Measurements from ENCODE around the gene MYLK. TPM values are rescaled to one million over a fixed set of nuclear protein-coding genes. Genes with fewer than 3 reads are reported as not detected.
"Not testable (repeated sequence)": the region's sequence is repeated elsewhere in the genome, so short reads cannot be mapped to it uniquely, and the experiment has no call there.

Gene MYLK
- total RNA-seq, 1 donor from 2014 or later, result 24.3 TPM

GRCh38 chr3:123706871-123707270 lies 177.3 kb downstream of the MYLK start:
- Mint-ChIP-seq H3K4me1 (ENCODE audit: unreplicated experiment) (peaks cover 20% of the 10 kb centered on the region), H3K9me3 (ENCODE audit: unreplicated experiment) (no peaks in the 10 kb centered on the region), H3K4me3 (ENCODE audit: unreplicated experiment) (no peak overlapping the region), H3K27me3 (ENCODE audit: unreplicated experiment) (no peaks in the 10 kb centered on the region), H3K36me3 (ENCODE audit: unreplicated experiment) (no peaks in the 10 kb centered on the region), H3K27ac (ENCODE audit: unreplicated experiment) (no peak overlapping the region)
- DNase-seq (ENCODE audit: extremely low spot score, unreplicated experiment), result no peak
- TF ChIP-seq, protein P1, sequence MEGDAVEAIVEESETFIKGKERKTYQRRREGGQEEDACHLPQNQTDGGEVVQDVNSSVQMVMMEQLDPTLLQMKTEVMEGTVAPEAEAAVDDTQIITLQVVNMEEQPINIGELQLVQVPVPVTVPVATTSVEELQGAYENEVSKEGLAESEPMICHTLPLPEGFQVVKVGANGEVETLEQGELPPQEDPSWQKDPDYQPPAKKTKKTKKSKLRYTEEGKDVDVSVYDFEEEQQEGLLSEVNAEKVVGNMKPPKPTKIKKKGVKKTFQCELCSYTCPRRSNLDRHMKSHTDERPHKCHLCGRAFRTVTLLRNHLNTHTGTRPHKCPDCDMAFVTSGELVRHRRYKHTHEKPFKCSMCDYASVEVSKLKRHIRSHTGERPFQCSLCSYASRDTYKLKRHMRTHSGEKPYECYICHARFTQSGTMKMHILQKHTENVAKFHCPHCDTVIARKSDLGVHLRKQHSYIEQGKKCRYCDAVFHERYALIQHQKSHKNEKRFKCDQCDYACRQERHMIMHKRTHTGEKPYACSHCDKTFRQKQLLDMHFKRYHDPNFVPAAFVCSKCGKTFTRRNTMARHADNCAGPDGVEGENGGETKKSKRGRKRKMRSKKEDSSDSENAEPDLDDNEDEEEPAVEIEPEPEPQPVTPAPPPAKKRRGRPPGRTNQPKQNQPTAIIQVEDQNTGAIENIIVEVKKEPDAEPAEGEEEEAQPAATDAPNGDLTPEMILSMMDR (IDR thresholded peaks at IDR 0.05), result no peak

- no peaks in the 10 kb centered on the region for H3K27me3 Mint-ChIP-seq (ENCODE audit: unreplicated experiment)
- H3K4me3 Mint-ChIP-seq (ENCODE audit: unreplicated experiment), result no peak overlapping the region
- H3K9me3 Mint-ChIP-seq (ENCODE audit: unreplicated experiment), result no peaks in the 10 kb centered on the region
- no peak overlapping the region for H3K27ac Mint-ChIP-seq (ENCODE audit: unreplicated experiment)
- H3K4me1 Mint-ChIP-seq (ENCODE audit: unreplicated experiment), result peaks cover 17% of the 10 kb centered on the region
- no peaks in the 10 kb centered on the region for H3K36me3 Mint-ChIP-seq (ENCODE audit: unreplicated experiment)
- TF ChIP-seq, protein P1 (IDR thresholded peaks at IDR 0.05), result no peak
- DNase-seq (ENCODE audit: extremely low spot score, unreplicated experiment), result no peak
Measured at GRCh38 chr3:123705488-123706285, 178.4 kb downstream of the MYLK start.

GRCh38 chr3:123703663-123704062 lies 180.5 kb downstream of the MYLK start:
- not testable (repeated sequence) for H3K36me3 Mint-ChIP-seq (ENCODE audit: unreplicated experiment); DNase-seq (ENCODE audit: extremely low spot score, unreplicated experiment); H3K27ac Mint-ChIP-seq (ENCODE audit: unreplicated experiment); H3K27me3 Mint-ChIP-seq (ENCODE audit: unreplicated experiment); H3K4me3 Mint-ChIP-seq (ENCODE audit: unreplicated experiment); H3K9me3 Mint-ChIP-seq (ENCODE audit: unreplicated experiment)
- peaks cover 27% of the 10 kb centered on the region for H3K4me1 Mint-ChIP-seq (ENCODE audit: unreplicated experiment)

- no peak for DNase-seq (ENCODE audit: extremely low spot score, unreplicated experiment)
- Mint-ChIP-seq H3K27ac (ENCODE audit: unreplicated experiment) (no peak overlapping the region), H3K9me3 (ENCODE audit: unreplicated experiment) (no peaks in the 10 kb centered on the region), H3K4me3 (ENCODE audit: unreplicated experiment) (no peak overlapping the region), H3K36me3 (ENCODE audit: unreplicated experiment) (no peaks in the 10 kb centered on the region), H3K4me1 (ENCODE audit: unreplicated experiment) (peaks cover 32% of the 10 kb centered on the region), H3K27me3 (ENCODE audit: unreplicated experiment) (no peaks in the 10 kb centered on the region)
- TF ChIP-seq, protein P1 (IDR thresholded peaks at IDR 0.05), result no peak
Measured at GRCh38 chr3:123702720-123703119, 181.4 kb downstream of the MYLK start.

DNA sequence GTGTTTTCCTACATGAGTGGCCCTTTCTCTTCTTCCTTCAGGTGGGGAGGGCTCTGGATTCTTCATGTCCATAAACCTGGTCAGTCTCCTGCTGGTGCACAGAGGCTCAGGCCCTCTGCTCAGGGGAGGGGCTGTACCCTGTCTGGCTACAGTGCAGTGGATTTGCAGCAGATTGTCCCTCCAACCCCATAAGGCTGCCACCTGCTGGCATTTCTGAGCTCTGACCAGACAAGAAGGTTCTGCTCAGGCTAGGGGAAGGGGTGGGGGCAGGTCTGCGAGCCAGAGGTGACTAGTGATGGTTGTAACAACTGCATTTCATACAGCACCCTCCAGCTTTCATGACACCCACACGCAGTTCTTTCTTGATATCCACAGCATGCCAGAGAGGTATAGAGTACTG lies 182.1 kb downstream of the MYLK start:
- H3K27me3 Mint-ChIP-seq (ENCODE audit: unreplicated experiment); H3K9me3 Mint-ChIP-seq (ENCODE audit: unreplicated experiment); H3K36me3 Mint-ChIP-seq (ENCODE audit: unreplicated experiment): not testable (repeated sequence)
- DNase-seq (ENCODE audit: extremely low spot score, unreplicated experiment), result peak; percentile 88
- TF ChIP-seq, protein P1 (IDR thresholded peaks at IDR 0.05), result peak; percentile 77
- H3K4me3 Mint-ChIP-seq (ENCODE audit: unreplicated experiment), result peak overlapping the region; percentile 32
- H3K4me1 Mint-ChIP-seq (ENCODE audit: unreplicated experiment), result peaks cover 37% of the 10 kb centered on the region
- H3K27ac Mint-ChIP-seq (ENCODE audit: unreplicated experiment), result peak overlapping the region; percentile 29
